Activated T-cell treated with anti-CD3 and anti-CD28 coated beads, Interleukin-2, amount 50 U/mL, for 72 hours (primary cell): Measurements from ENCODE around the gene KLK4. TPM values are rescaled to one million over a fixed set of nuclear protein-coding genes. Genes with fewer than 3 reads are reported as not detected.
A peak's percentile ranks its signal among the peaks of the same experiment; 100 is the strongest.

Source experiments
- ATAC-seq, 2 donors: fragments of 150-1000 bp; cut with Tn5 transposase; replicated peaks in 1 of 2; 2 replicates each; pipeline ENCODE4 v1.10.0; 2021; ENCODE audit warnings: moderate library complexity in 2 of 2, mild to moderate bottlenecking in 1 of 2
- DNase-seq, 2 donors: peaks; one replicate each; pipeline ENCODE4 v3.0.0; 2021 to 2022; ENCODE audit warnings: mixed read lengths in 1 of 2
- H3K27ac Mint-ChIP-seq: one replicate; pipeline ENCODE4 v1.8.0; 2022; ENCODE audit warnings: mild to moderate bottlenecking, moderate library complexity, mixed read lengths
- H3K27me3 Mint-ChIP-seq: one replicate; pipeline ENCODE4 v1.8.0; 2022; ENCODE audit warnings: low read depth, mixed read lengths
- H3K36me3 Mint-ChIP-seq, 2 donors: one replicate each; pipeline ENCODE4 v1.8.0; 2022; ENCODE audit warnings: mixed read lengths in 2 of 2, mild to moderate bottlenecking in 1 of 2; ENCODE audit not compliant: insufficient read depth in 2 of 2
- H3K4me1 Mint-ChIP-seq: one replicate; pipeline ENCODE4 v1.8.0; 2022; ENCODE audit warnings: low read depth, mixed read lengths
- H3K4me3 Mint-ChIP-seq, 2 donors: one replicate each; pipeline ENCODE4 v1.8.0; 2022; ENCODE audit warnings: mild to moderate bottlenecking in 2 of 2, mixed read lengths in 2 of 2, moderate library complexity in 2 of 2
- H3K9me3 Mint-ChIP-seq, 2 donors: one replicate each; pipeline ENCODE4 v1.8.0; 2022; ENCODE audit warnings: mixed read lengths in 2 of 2
- total RNA-seq, 2 donors: library from RNA; stranded (reverse); gene quantifications; one replicate each; pipeline ENCODE4 v1.2.3, GENCODE V29; 2022

Gene KLK4
- total RNA-seq, 2 donors from 2014 or later: not detected

GRCh38 chr19:50931023-50931422, 19.8 kb upstream of the KLK4 start:
- Mint-ChIP-seq H3K4me1 (peaks cover 6% of the 10 kb centered on the region), H3K36me3 (no peaks in the 10 kb centered on the region), H3K27me3 (peaks cover 52% of the 10 kb centered on the region), H3K9me3 (no peaks in the 10 kb centered on the region), H3K4me3 (no peak overlapping the region), H3K27ac (no peak overlapping the region)
- ATAC-seq: no peak
- no peak for DNase-seq

- Mint-ChIP-seq H3K9me3 (no peaks in the 10 kb centered on the region), H3K36me3 (no peaks in the 10 kb centered on the region), H3K27me3 (peaks cover 61% of the 10 kb centered on the region), H3K4me3 (no peak overlapping the region), H3K27ac (no peak overlapping the region), H3K4me1 (peaks cover 6% of the 10 kb centered on the region)
- DNase-seq (no peak), ATAC-seq (no peak)
Observed at GRCh38 chr19:50928831-50929230, 17.6 kb upstream of the KLK4 start.

- no peak overlapping the region for H3K4me3 Mint-ChIP-seq
- H3K4me1 Mint-ChIP-seq: peaks cover 16% of the 10 kb centered on the region
- no peak overlapping the region for H3K27ac Mint-ChIP-seq
- DNase-seq (no peak), ATAC-seq (no peak)
- no peaks in the 10 kb centered on the region for H3K36me3 Mint-ChIP-seq
- H3K9me3 Mint-ChIP-seq: no peaks in the 10 kb centered on the region
- H3K27me3 Mint-ChIP-seq: peaks cover 56% of the 10 kb centered on the region
Observed at GRCh38 chr19:50926144-50926543, 14.9 kb upstream of the KLK4 start.

- H3K9me3 Mint-ChIP-seq: no peaks in the 10 kb centered on the region
- no peak overlapping the region for H3K27ac Mint-ChIP-seq
- H3K4me3 Mint-ChIP-seq: no peak overlapping the region
- H3K36me3 Mint-ChIP-seq: no peaks in the 10 kb centered on the region
- peaks cover 16% of the 10 kb centered on the region for H3K4me1 Mint-ChIP-seq
- DNase-seq: no peak
- peaks cover 55% of the 10 kb centered on the region for H3K27me3 Mint-ChIP-seq
- ATAC-seq: peak in 1 of 2 donors; percentile 29
Observed at GRCh38 chr19:50925734-50926133, 14.5 kb upstream of the KLK4 start.

- Mint-ChIP-seq H3K9me3 (no peaks in the 10 kb centered on the region), H3K27ac (no peak overlapping the region), H3K36me3 (no peaks in the 10 kb centered on the region), H3K27me3 (peaks cover 56% of the 10 kb centered on the region), H3K4me3 (no peak overlapping the region), H3K4me1 (peaks cover 10% of the 10 kb centered on the region)
- DNase-seq (no peak), ATAC-seq (no peak)
Observed at GRCh38 chr19:50924586-50924985, 13.4 kb upstream of the KLK4 start.

GRCh38 chr19:50922317-50922853, 11.2 kb upstream of the KLK4 start:
- H3K27ac Mint-ChIP-seq: no peak overlapping the region
- H3K9me3 Mint-ChIP-seq: no peaks in the 10 kb centered on the region
- peaks cover 10% of the 10 kb centered on the region for H3K4me1 Mint-ChIP-seq
- H3K4me3 Mint-ChIP-seq: no peak overlapping the region
- peak; percentile 81 to 86 for DNase-seq
- no peaks in the 10 kb centered on the region for H3K36me3 Mint-ChIP-seq
- ATAC-seq: peak; percentile 98 to 99
- H3K27me3 Mint-ChIP-seq: peaks cover 51% of the 10 kb centered on the region

- peak overlapping the region; percentile 0 to 43 for H3K4me3 Mint-ChIP-seq
- ATAC-seq (peak; percentile 65), DNase-seq (no peak)
- no peak overlapping the region for H3K27ac Mint-ChIP-seq
- H3K9me3 Mint-ChIP-seq: no peaks in the 10 kb centered on the region
- peaks cover 50% of the 10 kb centered on the region for H3K27me3 Mint-ChIP-seq
- H3K4me1 Mint-ChIP-seq: peaks cover 10% of the 10 kb centered on the region
- no peaks in the 10 kb centered on the region for H3K36me3 Mint-ChIP-seq
Observed at GRCh38 chr19:50921426-50922316, 10.5 kb upstream of the KLK4 start.

GRCh38 chr19:50916069-50916468, 4.9 kb upstream of the KLK4 start:
- Mint-ChIP-seq H3K27ac (no peak overlapping the region), H3K4me1 (no peaks in the 10 kb centered on the region), H3K9me3 (no peaks in the 10 kb centered on the region), H3K4me3 (no peak overlapping the region), H3K36me3 (no peaks in the 10 kb centered on the region), H3K27me3 (peaks cover 27% of the 10 kb centered on the region)
- no peak for DNase-seq
- ATAC-seq: no peak

- Mint-ChIP-seq H3K36me3 (no peaks in the 10 kb centered on the region), H3K4me1 (peaks cover 10% of the 10 kb centered on the region), H3K27me3 (peaks cover 4% of the 10 kb centered on the region), H3K4me3 (no peak overlapping the region), H3K27ac (no peak overlapping the region), H3K9me3 (no peaks in the 10 kb centered on the region)
- ATAC-seq (peak; percentile 86 to 87), DNase-seq (peak; percentile 65 to 71)
Observed at GRCh38 chr19:50912727-50913716, 1.8 kb upstream of the KLK4 start.

- Mint-ChIP-seq H3K27me3 (peaks cover 3% of the 10 kb centered on the region), H3K4me3 (no peak overlapping the region), H3K36me3 (no peaks in the 10 kb centered on the region), H3K4me1 (peaks cover 10% of the 10 kb centered on the region), H3K9me3 (no peaks in the 10 kb centered on the region), H3K27ac (no peak overlapping the region)
- DNase-seq: no peak
- no peak for ATAC-seq
Observed at GRCh38 chr19:50912102-50912599, 956 bp upstream of the KLK4 start.

- H3K27ac Mint-ChIP-seq: no peak overlapping the region
- peaks cover 10% of the 10 kb centered on the region for H3K4me1 Mint-ChIP-seq
- peaks cover 7% of the 10 kb centered on the region for H3K27me3 Mint-ChIP-seq
- no peaks in the 10 kb centered on the region for H3K36me3 Mint-ChIP-seq
- no peaks in the 10 kb centered on the region for H3K9me3 Mint-ChIP-seq
- ATAC-seq (no peak), DNase-seq (no peak)
- no peak overlapping the region for H3K4me3 Mint-ChIP-seq
Observed at GRCh38 chr19:50910722-50911121, 473 bp downstream of the KLK4 start.

- Mint-ChIP-seq H3K4me3 (peak overlapping the region; percentile 45 to 62), H3K9me3 (no peaks in the 10 kb centered on the region)
Observed at GRCh38 chr19:50909240-50910070, 1.7 kb downstream of the KLK4 start.

More at GRCh38 chr19:50909240-50910070, 1.7 kb downstream of the KLK4 start:
- DNase-seq (peak; percentile 53 to 56), ATAC-seq (peak; percentile 60 to 63)
- no peak overlapping the region for H3K27ac Mint-ChIP-seq
- peaks cover 16% of the 10 kb centered on the region for H3K27me3 Mint-ChIP-seq
- no peaks in the 10 kb centered on the region for H3K36me3 Mint-ChIP-seq
- H3K4me1 Mint-ChIP-seq: peaks cover 10% of the 10 kb centered on the region
